CD4-positive, alpha-beta T cell treated with Interleukin-6 at 100 ng/mL for 8 hours (primary cell): ENCODE results near the gene MLYCD.
"Not testable (repeated sequence)": the region's sequence is repeated elsewhere in the genome, so short reads cannot be mapped to it uniquely, and the experiment has no call there.

Experiments used
- DNase-seq: peaks from one replicate; pipeline ENCODE4 v3.0.0-alpha.2; 2020; ENCODE audit warnings: mixed read lengths, low spot score

Gene MLYCD

GRCh38 chr16:83940630-83941378, 41.9 kb downstream of the MLYCD start:
- no peak for DNase-seq

GRCh38 chr16:83941546-83941945, 42.6 kb downstream of the MLYCD start:
- DNase-seq, result not testable (repeated sequence)

DNA sequence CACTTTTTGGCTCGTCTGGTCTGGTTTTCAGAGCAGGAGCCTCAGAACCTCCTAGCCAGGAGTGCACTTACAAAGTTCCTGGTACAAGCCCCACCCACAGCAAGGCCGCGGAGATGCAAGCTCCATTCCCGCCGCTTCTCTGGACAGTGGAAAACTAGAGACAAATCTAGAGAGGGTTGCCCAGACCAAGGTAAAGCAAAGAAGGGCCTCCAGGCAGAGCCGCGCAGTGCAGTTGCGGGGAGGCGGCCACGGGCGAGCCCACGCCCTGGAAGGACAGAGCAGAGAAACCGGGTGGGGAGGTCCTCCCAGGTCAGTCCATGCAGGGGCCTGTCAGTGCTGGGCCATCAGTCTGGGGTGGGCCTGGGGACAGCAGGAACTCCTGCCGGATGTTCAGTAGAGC, 43.2 kb downstream of the MLYCD start:
- DNase-seq, result no peak

DNA sequence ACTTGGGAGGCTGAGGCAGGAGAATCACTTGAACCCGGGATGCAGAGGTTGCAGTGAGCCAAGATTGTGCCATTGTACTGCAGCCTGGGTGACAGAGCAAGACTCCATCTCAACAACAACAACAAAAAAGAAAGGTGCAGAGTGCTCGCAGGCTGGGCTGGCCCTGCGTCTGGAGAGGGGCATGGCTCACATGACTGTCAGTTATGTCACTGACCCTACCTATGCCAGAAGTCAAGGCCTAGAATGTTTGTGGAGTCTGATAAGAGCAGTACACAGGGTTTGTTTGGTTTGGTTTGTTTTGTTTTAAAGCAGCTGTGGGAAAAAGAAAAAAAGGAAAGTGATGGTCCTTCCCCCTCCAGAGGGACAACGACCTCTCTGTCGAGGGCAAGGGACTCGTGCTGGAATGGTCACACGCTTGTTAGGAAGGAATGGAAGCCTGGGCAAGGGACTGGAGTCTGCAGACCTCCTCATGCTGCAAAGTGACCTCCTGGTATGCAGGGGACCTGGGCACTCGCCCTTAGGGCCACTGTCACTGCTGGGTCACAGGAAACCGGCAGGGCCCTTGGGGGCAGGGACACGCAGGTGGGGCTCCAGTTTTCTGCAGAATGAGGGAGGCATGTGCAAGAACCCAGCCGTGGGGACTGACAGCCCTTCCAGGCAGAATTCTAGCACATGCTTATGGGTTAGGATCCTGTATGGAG, 44.0 kb downstream of the MLYCD start:
- no peak for DNase-seq

GRCh38 chr16:83943516-83944050, 44.7 kb downstream of the MLYCD start:
- no peak for DNase-seq

DNA sequence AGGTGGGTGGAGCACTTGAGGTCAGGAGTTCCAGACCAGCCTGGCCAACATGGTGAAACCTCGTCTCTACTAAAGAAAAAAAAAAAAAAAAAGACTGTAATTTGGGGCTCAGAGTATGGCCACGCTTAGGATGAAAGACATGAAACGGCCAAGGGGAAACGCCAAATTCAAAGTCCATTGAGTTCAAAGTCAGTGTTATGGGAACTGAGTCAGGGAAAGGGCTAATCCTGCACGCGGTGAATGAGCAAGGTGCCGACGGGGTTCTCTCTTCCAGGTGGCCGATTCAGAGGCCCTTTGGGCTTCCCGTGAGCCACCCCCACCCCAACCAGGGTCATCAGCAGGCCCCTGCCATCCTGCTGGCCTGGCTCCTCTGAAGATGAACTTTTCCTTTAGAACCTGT, 46.7 kb downstream of the MLYCD start:
- no peak for DNase-seq

- DNase-seq, result no peak
These were observed 47.4 kb downstream of the MLYCD start for GRCh38 chr16:83946154-83946780.

DNA sequence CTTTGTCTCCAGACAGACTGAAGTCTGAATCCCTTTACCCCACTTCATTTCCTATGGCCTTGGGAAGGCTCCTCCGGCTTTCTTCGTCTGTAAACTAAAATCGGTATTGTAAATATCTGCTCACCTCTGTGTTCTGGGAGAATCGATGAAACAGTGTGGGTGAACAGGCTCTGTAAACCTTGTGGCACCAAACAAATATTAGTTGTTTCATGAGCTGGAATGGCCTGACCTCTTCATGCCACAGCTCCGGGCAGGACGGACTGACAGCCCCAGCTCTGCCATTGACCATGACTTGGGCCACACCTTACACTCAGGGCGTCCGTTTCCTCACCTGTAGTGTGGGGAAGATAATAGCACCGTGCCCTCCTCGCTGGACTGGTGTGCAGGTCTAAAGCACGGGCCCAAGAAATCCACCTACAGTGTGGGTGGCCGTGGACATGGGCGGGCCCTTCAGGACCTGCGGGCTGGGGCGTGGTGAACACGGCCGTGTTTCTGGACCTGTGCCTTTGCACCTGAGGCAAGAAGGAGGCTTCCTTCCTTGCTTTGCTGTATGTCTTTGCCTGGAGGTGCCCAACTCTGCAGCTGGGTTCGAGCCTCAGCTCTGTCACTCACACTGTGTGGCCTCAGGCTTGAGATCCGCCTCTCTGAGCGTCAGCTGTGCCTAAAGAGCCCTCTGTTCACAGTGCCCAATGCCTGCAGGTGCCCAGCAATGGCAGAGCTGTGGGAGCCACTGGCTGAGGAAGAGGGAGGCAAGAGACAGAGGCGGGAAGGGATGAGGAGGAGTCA, 48.1 kb downstream of the MLYCD start:
- no peak for DNase-seq

DNA sequence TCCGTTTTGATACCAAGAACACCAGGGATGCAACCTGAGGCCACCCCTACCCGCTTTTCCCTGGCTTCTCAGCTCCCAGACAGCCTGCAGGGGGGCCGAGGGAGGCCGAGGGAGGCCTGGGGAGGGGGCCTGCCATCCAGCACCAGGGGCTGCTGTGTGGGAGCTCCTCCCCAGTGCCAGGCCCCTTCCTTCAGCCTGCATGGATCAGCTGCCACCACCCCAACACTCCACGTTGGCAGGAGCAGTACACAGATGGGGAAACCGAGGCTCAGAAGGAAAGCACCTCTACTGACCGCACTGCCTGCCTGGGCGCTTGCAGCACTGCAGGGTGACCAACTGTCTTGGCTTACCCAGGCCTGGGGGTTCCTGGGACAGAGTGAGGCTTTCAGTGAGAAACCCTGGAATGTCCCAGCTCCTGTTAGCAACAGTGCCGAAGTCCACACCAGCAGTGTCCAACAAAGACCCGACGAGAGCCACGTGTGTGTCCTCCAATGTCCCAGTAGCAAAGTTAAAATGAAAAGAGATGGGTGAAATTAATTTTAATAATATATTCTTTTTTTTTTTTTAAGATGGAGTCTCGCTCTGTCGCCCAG, 48.8 kb downstream of the MLYCD start:
- DNase-seq, result no peak

DNA sequence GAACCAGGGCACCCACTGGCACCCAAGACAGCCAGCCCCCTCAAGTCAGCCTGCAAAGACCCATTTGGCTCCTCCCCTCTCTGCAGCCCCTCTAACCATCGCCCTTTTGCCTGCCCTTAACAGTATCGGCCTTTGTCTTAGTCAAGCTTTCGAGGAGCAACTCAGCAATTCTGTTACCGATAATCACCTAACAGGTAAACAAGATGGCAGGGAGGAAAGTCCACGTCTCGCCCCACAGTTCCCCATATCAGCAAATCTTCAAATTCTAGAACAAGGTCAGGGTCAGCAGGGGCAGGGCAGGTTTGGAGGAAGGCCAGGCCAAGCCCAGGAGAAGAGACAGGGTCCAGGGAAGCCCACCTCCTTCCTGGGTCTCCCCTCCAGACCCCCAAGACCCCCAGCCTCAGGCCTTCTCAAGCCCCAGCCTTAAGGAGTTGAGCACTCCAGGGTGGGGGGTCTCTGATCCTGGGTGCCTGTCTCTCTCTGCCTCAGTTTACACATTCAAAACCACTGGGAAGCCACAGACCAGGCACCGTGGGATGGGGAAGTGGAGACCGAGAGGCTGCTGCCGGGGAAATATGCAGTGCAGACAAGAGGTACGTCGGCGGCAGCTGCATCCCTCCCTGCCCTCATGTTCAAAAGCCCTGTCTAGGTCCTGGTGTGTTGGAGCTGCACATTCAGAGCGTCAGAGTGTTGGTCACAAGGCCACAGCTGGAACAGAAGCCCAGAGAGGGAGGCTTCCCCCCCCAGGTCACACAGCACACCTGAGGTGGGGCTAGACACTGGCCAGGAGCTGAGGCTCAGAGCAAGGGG, 50.2 kb downstream of the MLYCD start:
- no peak for DNase-seq

DNA sequence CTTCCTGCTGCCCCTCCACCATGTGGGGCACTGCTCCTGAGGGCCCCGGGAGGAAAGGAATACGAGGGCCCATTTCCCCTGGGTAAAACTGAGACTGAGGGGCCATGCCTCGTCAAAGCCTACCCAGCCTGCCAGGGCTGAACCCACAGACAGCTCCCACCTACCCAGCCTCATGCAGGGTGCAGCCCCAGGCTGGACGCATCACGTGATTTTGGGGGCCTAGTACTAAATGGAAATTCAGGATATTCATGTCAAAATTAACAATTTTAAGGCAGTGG, 50.7 kb downstream of the MLYCD start:
- DNase-seq, result no peak

GRCh38 chr16:83950862-83951399, 52.0 kb downstream of the MLYCD start:
- DNase-seq, result not testable (repeated sequence)

GRCh38 chr16:83951544-83951943, 52.6 kb downstream of the MLYCD start:
- DNase-seq, result no peak

GRCh38 chr16:83952587-83952939, 53.6 kb downstream of the MLYCD start:
- no peak for DNase-seq

DNA sequence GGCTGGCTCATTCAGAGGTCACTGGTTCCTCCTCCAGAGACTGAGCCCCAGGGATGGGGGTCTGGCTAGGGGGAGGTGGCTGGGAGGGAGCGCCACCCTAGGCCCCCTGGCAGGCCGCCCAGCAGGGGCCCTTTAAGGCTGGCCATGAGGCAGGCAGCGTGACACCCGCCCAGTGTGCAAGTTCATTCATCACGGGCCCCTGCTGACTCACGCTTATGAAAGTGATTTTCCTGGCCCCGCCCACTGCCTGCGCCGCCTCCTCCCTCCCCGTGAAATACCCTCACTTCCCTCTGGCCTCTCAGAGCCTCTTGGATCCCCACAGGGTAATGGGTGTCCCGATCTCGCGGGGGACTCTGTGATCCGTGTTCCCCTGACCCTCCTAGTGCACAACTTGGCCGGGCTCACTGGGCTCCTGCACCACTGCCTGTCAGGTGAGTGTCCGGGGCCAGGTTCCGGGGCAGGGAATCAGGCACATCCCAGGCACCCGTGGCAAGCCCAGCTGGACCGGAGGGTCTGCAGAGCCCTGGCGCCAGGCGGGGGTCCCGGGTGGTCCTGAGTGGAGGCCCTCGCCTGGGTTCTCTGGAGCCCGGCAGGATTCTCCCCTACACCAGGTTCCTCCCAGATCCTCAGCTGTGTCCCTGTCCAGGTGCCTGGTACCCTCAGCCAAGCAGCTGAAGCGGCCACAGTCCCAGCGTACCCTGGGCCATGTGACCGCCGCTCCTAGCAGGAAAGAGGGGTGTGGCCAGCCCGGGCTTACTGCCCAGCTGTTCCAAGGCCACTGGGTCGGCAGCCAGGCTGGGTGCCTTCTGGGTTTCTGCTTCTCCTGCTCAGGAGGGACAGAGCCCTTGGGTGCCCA, 54.3 kb downstream of the MLYCD start, which contains the start of gene OSGIN1:
TSS of gene OSGIN1 (plus strand) at position 301 of the 856 bp plus-strand sequence. CDS start 4,432 bp downstream, outside the sequence.
- DNase-seq, result peak; percentile 10

- DNase-seq, result no peak
These were observed 55.1 kb downstream of the MLYCD start for GRCh38 chr16:83953796-83954576.

DNA sequence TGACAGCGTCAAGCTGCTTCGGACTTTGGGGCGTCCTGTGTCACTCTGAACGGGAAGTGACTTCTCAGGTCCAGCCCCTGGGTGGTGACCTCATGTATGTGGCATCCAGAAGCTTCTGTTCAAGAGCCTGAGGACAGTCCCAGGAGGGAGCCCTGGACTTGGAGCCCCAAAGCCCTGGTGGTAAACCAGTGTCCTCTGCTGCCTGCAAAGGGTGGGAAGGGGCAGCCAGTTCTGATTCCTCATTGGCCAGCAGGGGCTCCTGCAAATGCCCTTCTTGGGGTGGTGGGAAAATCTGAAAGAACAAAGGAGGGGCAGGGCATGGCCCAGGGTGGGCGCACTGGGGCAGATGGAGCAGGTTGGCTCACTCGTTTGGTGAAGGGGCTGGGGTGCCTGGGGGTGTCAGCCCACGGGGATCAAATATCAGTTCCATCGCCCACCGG, 55.7 kb downstream of the MLYCD start:
- DNase-seq, result no peak

GRCh38 chr16:83955218-83956130, 56.6 kb downstream of the MLYCD start:
- DNase-seq, result no peak
